Activated CD4-positive, CD25-positive, alpha-beta regulatory T cell (primary cell): ENCODE data around the gene CPNE5.

Experiments used
- DNase-seq, 4 experiments: peaks; one replicate each; lab custom pipeline; 2025; lab: John Stamatoyannopoulos, UW

CPNE5 gene

GRCh38 chr6:36834576-36835341 lies 4.5 kb downstream of the CPNE5 start:
- no peak for DNase-seq

GRCh38 chr6:36833182-36833789 lies 6.0 kb downstream of the CPNE5 start:
- DNase-seq = no peak

GRCh38 chr6:36832313-36832712 lies 6.9 kb downstream of the CPNE5 start:
- DNase-seq = no peak

DNA sequence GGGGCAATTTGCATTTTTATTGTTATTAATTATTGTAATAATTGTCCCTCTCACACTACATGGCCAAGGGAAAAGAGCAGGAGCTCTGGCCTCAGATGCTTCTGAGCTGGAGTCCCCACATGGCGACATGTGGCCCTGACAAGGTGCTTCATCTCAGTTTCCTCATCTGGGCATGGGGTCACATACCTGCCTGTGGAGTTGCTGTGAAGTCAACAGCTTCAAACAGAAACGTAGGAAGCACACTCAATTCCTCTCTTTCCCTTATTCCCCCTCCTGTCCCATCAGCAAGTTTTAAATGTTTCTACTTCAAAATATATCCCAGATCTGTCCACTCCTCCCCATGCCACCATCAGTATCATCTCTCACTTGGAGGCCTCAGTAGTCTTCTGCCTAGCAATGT lies 8.7 kb downstream of the CPNE5 start:
- DNase-seq = no peak

DNA sequence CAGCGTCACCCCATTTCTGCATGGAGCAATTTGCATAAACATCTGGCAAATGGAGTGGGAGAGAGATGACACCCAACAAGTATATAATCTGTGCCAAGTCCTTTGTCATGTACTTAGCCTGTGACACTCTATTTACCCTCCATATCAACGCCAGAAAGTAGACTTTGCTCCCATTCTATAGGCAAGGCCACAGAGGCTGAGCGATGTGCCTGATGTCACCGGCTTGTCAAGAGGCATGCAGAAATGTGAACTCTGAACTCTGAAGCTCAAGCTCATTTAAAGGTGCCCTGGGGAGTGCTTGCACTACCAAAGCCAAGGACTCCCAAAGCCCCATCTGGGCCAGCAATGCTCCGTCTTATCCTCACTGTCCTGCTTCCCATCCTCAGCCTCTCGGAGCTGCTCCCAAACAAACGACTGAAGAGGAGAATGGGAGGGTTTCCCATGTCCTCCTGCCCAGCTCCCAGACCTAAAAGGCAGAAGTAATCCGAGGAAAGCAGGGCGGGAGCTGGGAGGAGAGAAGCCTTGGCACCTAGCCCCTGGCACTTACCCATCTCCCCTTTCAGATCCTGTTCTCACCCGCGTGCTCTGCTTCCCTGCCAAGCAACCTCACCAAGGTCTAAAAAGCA lies 9.2 kb downstream of the CPNE5 start:
- no peak for DNase-seq

DNA sequence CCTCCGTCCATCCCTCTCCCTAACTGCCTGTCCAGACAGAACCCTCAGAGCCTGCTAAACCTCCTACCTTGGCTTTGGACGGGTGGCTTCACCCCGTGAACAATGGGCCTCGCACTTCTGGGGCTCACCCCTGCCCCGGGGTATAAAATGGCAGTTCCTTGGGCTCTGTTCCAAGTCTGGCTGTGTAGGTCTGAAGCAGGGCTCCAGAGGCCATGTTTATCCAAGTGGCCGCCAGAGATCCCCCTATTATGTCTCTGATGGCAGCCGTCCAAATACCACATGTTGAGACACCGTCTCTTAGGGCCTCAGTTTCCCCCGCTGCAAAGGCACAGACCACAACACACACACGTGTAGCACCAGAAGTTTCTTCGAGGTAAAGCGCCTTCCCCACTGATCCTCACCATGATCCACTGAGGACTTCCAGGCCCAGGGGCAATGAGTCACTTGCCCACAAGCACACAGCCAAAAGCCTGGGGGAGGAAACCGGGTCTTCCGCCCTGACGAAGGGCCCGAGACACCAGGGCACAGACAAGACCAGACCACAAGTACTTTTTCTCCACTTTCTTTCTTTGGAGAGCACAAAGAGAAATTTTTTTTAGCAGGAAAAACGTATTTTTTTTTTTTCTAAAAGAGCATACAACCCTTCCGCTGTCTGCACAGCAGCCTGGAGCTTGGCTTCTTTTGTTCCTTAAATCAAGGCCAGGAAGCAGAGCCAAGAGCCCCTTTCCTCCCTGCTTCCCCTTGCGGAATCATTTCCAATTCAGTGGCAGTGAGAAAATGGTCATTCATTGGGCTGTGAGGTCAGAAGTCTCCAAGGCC lies 11.8 kb downstream of the CPNE5 start:
- DNase-seq = no peak

DNA sequence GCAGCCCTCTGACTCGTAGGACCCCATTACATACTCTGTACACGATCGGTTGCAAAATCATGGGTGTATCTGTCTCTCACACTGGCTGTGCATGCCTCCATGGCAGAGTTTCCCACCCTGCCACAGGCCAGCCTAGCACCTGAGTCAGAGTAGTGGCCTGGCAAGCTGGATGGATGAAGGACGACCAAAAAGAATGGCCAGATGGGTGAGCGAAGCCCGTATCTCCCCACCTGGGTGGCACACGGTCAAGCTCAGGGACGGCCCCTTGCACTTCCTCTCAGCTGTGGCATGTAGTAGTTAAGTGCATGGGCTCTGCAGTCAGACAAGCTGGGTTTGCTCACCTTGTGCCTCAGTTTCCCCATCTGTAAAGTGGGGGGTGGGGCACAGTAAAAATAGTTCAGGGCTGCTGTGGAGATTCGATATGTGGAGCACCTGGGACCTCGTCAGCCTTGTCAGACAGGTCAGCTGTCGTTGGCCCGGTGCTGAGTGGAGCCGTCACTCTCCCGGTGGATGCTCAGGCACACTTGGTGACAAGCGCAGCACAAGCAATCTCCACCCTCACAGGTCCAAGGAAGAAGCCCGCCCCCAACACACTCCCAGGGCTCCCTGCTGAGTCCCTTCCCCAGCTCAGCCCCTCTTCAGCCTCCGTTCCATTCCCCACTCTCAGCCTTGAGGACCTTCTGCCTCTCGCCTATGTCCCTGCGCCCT lies 12.6 kb downstream of the CPNE5 start:
- DNase-seq = no peak

GRCh38 chr6:36825994-36826393 lies 13.2 kb downstream of the CPNE5 start:
- no peak for DNase-seq

DNA sequence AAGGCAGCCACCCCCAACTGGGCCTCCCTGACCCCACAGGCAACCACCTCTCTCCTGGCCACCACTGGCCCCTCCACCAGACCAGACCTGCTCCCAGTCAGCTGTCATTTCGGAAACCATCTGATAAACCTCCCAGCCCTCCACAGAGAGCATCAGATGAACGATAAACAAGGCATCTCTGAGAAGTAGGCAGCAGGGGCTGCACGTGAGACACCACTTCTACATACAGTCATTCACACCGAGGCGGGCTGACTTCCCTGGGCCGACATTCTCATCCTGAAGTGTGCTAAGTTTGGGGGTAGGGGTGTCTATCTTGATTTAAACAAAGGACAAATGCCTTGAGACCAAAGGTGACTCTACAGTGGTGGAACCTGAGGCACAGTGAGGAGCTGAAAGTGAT lies 13.8 kb downstream of the CPNE5 start:
- DNase-seq = no peak

DNA sequence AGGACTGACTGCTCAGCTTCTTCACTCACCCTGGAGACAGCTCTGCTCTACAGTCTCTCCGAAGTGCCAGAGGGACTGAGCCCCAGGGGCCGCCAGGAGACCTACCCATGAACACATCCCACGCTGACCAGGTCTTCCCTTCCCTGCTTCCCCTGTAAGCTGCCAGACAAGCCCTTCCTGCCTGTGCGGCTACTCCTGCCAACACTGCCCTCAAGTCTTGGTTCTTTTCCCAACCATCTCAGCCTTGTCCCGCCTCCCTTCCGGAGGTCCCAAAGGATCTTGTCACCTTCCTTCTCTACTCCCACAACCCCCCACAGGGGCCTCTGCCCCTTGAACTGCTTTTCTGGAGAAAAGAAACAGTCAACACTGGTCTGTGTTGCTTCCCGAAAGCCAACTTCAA lies 15.0 kb downstream of the CPNE5 start:
- DNase-seq = no peak

DNA sequence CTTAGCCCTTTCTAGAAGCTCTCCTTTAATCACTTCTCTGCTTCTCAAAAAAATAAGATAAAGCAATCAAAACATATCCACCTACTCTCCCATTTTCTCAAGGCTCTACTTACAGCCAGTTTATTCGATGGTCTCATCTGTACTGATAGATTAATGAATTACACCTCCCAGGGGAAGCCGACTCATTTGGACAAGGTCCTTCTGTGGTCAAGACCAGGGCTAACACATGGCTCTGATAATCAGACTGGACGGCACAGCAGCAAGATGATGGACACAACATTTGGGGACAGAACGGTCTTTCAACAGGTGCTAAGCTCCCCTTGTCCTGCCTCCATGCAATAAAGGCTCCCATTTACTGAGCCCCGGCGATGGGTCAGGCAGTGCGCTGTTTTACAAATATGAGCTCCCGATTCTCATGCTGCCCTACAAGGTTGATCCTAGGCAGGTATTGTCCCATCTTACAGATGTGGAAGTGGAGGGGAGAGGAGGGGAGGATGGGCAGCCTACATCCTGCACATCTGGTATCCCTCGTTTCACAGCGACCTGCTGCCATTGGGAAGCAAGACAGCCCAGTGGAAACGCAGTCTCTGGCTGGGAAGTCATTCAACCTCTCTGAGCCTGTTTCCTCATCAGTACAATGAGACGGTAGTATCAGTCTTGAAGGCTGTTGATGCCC lies 15.7 kb downstream of the CPNE5 start:
- DNase-seq = no peak

DNA sequence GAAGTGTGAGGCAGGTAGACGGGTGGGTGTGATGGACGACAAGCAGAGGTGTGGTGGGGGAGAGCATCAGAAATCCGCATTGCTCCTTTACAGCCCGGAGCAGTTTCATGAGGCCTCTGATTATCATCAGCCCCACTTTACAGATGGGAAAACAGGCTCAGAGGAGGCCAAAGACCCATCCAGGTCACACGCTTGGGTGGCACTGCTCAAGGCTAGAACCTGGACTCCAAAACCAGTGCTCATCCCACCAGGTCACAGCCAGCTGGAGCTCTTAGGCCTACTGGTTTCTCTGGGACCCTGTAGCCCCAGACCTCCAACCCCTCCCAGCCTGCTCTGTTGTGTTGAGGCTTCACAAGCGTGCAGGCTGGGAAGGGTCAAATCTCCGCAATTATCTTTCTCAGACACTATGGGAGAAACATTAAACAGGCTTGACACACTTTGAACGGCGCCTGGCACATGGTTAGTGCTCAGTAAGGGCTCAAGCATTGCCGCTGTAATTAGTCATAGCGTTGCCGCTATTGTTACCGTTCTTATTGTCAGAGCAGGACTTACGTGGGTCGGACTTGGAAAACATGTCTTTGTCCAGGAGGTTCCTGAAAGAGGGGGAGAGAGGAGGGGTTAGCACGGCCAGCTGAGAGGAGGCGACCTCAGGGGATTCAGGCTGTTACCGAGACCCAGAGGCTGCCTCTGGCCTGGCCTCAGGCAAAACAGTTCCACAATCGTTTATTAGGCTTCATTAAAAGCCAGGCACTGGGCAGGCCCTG lies 16.6 kb downstream of the CPNE5 start:
- no peak for DNase-seq

GRCh38 chr6:36821581-36822335 lies 17.5 kb downstream of the CPNE5 start:
- DNase-seq = no peak

DNA sequence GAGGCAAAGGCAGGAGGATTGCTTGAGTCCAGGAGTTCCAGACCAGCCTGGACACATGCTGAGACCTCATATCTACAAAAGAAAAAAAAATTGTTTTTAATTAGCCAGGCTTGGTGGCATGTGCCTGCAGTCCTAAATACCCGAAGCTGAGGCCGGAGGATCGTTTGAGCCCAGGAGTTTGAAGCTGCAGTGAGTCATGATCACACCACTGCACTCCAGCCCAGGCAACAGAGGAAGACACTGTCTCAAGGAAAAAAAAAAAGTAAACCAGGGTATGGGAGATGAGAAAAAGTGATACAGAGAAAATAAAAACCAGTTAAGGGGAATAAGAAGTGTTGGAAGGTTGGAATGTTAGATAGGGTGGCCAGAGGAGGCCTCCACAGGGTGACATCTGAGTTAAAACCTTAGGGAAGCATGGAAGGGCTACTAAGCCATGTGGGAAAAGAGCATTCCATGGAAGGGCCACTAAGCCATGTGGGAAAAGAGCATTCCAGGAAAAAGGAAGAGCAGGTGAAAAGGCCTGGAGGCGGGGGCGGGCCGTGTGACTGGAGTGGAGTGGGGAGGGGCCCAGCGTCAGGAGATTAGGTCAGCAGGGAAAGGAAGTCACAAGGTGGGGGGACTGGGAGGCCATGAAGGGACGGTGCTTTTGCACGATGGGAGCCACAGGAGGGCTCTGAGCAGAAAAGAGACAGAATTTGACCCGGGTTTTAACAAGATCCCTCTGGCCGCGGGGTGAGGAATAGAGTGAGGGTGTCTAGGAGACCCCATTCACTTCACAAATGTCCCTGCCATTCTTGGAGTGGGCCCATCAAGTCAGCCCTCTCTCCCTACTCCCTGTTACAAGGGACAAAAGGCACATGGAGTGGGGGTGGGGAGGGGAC lies 18.3 kb downstream of the CPNE5 start:
- no peak for DNase-seq

- DNase-seq = no peak
These were observed 20.5 kb downstream of the CPNE5 start for GRCh38 chr6:36818756-36819155.

- DNase-seq = no peak
These were observed 21.4 kb downstream of the CPNE5 start for GRCh38 chr6:36817847-36818246.

DNA sequence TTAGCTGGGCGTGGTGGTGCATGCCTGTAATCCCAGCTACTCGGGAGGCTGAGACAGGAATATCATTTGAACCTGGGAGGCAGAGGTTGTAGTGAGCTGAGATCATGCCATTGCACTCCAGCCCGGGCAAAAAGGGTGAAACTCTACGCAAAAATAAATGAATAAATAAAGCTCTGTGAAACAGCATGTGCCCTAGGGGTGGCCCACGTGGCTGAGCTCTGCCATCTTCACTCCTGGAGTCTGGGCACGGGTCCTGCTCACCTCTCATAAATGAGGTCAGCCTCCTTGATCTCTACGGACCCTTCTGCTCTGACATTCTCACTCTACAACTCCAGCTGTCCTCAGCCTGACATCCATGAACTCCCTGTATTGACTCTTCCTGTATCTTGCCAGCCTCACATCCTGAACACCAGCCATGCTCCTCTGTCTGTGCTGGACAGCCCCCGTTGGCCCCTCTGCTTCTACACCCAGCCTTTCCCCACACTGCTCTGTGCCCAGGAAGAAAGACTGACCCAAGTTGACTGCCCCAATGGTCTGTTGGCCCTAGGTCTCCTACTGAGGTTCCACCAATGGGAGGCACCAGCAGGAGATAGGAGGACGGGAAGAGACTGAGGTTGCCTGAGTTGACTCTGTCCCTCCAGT lies 21.9 kb downstream of the CPNE5 start:
- no peak for DNase-seq
